ENCODE measurements around the gene MAML3.

MAML3 gene

DNA sequence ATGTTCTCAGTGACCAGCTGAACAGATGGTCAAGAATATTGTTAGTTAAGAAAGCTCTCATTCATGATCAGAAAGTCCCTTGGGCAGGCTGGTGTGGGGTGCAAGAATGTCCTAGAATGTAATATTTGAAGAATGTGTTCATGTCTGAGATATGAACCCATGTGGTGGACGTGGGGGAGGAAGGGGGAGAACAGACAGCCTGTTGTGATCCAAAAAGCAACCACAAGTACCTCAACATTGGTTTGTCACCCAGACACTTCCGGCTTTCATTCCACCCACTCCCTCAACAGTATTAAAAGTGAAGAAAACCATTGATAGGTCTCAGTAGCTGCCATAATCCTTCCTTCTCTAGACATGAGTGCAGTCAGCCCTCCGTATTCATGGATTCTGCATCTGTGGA is 82.2 kb downstream of the MAML3 start:
- peak; percentile 79 for DNase-seq (ENCODE audit: low read depth)

DNA sequence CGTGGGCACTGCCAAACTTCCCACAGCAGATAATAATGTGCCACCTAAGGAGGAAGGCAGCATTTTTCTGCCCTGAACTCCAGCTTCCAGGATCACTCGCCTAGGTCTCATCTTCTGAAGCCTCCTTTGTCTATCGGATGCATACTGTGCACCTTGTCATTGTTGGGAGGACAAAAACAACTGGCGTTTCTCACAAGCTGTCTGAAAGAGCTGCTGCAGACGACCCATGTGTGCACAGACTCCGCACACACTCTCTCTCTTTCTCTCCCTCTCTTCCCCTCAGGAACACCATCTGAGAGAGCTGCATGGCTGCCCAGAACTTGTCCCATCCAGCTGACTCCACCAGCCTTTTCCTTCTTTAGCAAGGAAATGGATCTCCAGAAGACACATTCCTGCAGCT is 83.0 kb downstream of the MAML3 start:
- DNase-seq (ENCODE audit: low read depth), result no peak

DNA sequence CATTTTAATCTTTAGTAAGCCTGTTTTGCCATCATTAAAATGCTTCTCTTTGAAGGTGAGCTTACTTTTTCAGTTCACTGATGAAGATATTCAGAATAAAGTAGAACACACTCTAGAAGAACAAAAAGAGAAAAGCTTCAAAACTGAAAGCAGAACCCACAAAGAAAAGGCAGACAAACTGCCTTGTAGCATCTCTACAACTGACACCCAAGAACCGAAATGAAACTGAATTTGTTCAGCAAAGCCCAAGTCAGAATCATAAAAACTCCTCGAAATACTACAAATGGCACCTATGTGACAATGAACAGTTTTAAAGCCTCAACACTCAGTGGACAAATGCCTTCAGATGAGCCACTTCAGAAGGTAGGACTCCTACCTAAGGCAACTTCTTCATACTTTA is 83.6 kb downstream of the MAML3 start:
- DNase-seq (ENCODE audit: low read depth), result no peak

DNA sequence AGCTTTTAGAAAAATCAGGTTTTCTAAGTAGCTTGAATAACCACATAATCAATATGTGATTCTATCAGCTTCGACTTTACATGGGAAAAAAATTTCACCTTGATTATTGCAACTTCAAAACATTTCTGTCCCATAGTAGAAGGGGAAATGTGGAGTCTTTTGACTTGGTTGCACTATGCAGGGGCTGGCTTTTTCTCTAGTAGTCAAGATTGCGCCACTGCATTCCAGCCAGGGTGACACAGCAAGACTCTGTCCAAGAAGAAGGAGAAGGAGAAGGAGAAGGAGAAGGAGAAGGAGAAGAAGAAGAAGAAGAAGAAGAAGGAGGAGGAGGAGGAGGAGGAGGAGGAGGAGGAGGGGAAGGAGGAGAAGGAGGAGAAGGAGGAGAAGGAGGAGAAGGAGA is 84.9 kb downstream of the MAML3 start:
- DNase-seq (ENCODE audit: low read depth), result no peak

DNA sequence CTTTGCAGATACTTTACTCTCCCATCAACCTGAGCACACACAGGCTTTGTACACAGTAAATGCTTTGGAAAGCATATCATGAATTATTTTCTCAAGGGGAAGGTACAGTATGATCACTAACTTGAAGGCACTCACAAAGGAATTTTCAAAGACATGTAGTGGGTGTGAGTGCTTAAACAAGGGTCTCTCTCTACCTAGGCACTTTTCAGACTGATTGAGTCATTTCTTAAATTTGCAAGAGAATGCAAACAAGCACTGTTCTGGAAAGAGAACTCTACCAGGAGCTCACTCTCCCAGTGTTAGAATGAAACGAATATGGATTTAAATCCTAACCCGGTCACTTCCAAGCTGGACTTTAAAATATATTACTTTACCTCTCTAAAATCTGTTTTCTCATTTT is 85.7 kb downstream of the MAML3 start:
- DNase-seq (ENCODE audit: low read depth), result no peak

DNA sequence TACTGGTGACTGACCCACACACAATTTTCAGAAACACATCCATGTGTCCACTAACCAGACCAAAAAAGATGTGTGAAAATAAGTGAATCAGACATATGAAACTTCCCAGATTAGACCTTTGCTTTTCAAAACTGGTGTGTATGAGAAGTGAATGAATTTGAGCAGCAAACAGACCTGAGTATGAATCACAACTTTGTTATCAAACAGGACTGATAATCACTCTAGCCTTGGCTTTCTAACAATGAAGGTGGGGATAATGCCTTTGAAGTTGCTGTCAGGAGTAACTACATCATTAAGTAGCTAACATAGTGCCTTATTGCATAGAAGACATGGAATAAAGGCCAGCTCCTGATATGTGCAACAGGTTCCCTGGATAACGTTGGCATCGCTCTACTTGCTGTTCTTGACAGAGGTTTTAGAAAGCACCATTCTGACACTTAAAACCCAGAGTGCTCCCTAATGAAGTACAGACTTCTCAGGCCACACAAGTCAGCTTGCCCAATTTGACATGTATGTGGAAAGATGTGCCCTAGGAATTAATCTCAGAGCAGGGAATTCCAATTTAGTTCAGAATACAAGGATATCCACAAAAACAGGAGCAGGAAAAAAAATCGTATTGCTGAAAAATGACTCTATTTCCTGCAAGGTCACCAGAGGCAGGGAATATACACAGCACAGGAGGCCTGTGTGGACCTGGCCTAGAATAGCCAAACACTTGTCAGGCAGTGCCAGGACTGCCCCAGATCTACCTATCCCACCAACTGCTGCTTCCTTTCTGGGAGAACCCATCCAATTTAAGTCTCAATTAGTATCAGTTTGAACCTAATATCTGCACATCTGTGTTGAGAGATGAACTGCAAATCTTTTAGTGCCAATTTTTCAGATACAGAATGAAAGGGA is 87.7 kb downstream of the MAML3 start:
- DNase-seq (ENCODE audit: low read depth), result no peak

DNA sequence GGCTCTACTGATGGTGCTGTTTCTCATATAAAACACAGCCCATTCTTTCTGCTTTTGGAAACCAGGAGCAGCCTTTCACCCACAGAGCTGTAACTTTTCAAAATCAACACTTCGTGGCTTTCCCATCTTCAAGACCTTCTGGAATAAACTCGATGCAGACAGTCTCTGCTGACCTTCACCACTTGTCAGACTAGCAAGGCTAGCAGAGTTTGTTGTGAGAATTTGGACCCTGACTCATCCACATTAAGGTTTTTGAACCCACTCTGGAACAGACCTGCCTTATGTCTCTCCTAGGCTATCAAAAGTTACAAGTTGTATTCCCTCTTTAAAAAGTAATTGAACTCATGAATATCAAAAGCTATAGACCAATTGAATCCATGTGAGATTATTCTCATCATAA is 88.6 kb downstream of the MAML3 start:
- DNase-seq (ENCODE audit: low read depth), result no peak

DNA sequence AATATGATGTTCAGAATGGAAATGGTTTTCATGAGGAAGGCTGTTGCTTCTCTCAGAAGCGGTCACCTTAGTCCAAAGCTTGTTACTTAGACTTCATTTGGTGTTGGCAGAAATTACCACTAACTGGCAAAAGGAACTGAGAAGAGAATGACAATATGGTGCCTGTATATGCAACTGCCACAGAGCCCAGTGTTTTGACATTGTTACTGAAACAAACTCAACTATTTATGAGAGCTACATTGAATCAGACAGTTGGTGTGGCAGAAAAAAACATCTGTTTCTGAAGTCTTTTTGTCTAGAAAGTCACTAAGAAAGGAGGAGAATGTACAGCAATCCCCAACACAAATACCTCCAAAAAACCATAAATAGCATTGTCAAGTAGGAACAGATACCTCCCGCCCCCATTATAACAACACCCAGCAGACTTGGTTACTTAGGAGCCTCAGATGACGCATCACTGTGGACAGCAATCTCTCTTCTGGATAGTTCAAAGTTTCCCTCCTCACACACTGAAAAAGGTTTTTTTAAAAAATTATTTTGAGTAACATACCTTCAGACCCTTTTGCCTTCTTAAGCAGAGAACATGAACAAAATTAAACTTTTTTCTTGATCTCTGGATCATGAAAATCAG is 92.2 kb downstream of the MAML3 start:
- DNase-seq (ENCODE audit: low read depth), result no peak

DNA sequence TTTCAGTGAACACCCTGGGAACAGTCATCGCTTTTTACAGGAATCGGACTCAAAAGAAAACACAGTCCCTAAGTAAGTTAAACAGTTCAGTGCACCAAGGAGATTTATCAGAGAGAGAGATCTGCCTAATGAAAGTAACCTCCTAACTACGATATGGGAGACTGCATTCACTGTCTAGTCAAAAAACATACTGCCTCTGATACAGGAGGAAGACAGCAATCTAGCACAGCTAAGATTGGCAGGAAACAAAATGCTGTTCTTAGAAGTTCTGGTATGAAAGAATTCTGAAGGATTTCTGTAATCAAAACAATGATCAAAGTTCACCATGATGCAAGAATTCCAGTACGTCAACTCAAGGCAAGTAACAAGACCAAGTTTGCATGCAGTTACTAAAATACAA is 92.8 kb downstream of the MAML3 start:
- DNase-seq (ENCODE audit: low read depth), result no peak

DNA sequence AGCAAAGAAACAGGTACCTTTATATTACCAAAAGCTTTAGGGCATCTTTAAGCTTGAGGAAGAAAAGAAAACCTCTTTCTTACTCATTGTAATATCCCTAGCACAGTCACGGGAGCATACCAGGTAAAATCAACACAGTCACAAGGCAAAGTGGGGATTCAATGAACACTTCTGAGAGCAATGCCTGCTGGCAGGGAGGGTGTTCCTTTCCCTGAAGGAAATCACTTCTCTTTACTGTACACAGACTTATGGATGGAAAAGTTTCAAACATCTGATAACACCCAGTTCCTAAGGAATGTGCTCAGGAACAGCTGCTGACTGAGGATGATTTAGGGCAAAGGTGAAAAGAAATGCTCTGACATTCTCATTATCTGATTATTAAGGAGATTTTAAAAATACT is 94.8 kb downstream of the MAML3 start:
- no peak for DNase-seq (ENCODE audit: low read depth)

DNA sequence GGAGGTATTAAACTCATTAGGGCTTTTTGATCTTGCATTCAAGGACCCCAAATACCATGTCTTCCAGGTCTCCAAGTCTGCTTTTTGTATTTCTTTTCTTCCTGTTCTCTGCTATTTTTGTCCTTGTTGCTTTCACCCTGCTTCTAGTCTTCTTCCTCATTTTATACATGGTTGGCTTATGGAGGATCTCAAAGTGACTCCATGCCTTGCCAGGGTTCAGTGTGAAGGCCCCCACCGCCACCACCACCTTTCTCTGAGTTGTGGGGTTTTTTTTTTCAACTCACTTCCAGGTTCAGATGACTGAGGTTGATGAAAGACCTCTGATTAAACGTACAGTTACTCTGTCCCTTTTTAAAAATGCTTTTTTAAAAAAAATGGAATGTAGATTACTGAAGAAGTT is 96.3 kb downstream of the MAML3 start:
- DNase-seq (ENCODE audit: low read depth), result no peak

DNA sequence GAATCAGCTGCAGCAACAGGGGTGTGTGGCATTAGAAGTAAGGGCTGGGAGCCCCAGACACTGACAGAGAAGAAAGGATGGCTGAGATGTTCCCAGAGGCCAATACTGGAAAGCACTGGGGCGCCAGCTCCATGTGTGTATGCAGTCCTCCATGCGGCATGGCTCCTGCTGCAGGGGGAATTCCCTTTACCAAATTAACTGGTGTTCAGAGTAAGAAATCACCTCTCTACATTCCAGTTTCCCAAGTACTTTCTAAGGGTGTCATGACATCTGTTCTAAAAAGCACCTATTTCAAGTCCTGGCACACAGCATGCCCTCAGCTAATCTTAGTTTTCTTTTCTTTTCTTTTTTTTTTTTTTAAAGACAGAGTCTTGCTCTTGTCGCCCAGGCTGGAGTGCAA is 98.0 kb downstream of the MAML3 start:
- DNase-seq (ENCODE audit: low read depth), result no peak

DNA sequence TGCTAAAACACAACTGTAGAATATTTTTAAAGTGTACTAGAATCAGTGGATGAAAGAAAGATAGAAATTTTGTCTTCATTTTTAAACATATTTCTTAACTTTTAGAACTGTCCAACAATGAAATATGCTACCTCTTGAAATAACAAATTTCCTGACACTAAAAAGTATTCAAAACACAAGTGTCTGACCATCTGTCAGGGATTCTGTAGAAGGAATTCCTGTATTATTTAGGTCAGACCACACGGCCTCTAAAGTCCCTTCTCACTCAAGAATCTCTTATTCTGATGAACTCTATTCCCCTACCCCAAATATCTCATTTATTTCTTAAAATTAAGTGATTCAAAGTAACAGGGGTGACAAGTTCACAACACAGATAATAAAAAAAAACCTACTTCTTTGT is 99.1 kb downstream of the MAML3 start:
- DNase-seq (ENCODE audit: low read depth), result no peak

DNA sequence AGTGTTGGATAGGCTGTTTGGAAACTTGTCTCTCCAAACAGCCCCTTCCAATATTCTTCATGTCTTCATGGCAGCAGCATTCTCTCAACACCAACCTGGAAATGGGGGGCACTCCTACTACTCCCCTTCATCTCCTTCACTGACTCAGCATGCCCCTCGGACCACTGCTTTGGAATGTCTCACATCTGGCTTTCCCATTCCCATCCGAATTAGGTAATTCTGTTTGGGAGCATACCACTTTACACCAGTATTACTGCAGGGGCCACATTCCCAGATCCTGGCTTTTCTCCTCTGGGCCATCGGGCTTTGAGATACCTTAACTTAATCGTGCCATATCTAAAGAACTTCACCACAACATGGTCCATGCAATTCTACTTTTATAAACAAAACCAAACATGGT is 100.8 kb downstream of the MAML3 start:
- no peak for DNase-seq (ENCODE audit: low read depth)

DNA sequence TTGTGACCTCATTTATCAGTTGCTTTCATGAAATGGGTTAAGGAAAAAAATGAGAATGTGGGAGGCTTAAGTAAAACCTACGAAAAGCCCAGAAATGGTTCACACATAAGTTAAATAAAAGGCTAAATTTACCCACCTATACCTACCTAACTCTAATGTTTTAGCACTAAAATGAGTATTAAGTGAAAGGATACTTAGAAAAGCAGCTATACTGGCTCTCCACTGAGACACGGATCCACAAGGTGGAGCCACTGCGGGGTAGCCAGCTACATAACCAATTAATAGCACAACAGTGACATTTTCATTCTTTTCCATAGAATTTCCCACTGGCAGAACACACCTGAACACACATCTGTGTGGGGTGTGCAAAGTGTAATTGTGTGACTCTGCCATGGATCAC is 101.9 kb downstream of the MAML3 start:
- peak; percentile 17 for DNase-seq (ENCODE audit: low read depth)

DNA sequence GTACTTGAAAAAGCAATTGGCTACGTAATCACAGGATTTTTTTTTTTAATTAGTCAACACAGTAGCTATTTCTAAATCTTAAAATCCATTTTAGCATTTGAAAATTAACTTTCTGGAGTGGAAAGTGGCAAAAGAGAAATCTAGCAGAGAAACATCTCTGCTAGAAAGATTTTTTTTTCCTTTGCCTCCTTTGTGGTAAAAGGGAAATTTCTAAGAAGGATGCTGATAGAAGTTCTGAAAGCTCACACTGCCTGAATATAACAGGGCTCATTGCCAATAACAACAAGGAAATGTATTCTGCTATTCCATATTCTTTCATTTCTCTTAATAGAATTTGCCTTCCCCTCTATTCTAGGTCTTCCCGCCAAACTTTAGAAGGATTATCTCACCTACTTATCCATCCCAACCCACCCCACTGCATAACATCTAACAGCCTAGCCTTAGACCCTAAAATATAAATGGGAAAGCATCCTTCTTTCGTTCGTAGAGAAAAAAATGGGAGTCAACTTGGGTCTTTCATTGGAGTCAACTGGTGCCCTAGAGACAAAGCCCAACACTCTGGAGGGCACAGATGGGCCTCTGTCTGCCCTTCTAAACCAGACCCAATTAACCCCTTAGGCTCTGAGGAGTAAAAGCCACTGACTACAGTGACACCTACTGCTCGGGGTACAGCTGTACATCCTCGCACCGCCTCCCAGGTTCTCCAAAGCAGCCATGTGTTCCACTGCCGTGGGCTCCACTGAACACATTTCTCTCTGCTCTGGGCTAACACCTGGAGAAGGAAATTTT is 103.9 kb downstream of the MAML3 start:
- no peak for DNase-seq (ENCODE audit: low read depth)

DNA sequence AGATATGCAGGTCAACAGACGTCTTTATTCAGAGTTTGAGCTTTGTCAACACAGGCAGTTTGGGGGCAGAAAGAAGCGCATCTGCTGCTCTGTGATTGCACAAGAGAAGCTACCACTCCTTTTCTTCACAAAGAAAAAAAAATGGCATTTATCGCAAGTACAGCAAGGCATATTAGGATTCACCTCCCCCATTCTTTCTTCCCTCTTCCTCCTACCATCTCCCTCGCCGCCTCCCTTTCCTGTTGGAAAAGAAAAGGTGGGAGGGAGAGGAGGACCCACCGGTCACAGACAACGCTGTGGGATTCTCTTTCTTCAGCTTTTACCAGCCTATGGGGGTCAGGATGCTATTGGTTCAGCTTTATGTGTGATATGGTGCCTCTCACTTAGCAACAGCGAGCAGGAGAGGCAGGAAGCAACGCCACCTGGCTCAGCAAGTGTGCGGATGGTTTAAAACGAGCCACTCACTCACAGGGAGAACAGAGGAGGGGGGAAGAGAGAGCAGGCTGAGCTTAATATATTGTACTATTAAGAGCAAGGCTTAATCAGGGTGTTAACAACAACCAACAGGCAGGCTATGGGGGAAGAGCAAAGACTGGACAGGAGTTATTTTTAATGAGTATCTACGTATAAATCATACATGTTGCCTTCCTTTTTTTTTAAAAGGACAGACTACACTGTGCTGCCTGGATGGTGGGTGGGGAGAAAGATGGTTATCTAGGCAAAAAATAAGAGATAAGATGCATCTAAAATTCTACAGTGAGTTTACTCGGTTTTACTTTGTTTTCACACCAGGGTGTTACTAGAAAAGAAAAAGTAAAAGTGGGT is 104.7 kb downstream of the MAML3 start:
- DNase-seq (ENCODE audit: low read depth), result no peak

DNA sequence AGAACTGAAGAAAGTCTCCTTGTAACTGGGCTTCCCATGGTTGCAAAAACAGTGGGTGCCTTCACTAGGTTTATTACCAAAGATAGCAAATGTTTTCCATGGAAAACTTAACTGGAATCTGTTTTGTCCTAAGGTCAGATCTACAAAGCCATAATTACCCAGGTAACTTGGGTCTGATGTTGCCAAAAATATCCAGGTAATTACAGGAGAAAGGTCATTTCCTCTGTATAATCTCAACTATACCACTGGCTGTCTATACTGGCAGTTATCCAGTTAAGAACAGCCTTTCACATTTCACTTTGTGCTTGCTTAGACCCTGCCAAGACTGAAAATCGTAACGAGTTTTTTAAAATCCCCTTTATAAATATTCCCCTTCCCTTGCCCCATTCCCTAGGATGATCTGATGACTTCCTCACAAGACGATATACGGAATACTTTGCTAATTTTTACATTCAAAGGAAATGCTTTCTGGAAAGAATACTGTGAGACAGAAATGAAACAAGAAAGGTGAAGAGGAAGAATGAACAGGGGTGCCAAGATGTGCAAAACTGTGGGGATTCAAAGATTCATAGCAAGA is 105.5 kb downstream of the MAML3 start:
- no peak for DNase-seq (ENCODE audit: low read depth)

DNA sequence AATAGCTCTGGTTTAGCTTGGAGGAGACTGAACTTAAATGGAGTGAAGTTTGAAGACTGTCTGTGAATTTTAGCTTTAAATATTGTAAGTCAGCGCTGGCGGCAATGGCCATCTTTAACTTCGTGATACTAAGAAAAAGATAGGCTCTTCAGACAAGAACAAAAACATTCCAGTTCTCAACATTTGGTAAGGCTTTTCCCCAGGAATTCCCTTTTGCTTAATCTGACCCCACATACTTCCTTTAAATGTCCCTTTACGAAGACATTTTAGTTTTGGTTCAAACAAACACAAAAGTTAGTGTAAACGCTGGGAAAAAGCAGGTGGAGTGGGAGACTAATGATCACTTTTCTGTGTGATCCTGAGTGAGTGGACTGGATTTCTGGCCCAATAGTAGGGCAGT is 106.2 kb downstream of the MAML3 start:
- DNase-seq (ENCODE audit: low read depth), result no peak

DNA sequence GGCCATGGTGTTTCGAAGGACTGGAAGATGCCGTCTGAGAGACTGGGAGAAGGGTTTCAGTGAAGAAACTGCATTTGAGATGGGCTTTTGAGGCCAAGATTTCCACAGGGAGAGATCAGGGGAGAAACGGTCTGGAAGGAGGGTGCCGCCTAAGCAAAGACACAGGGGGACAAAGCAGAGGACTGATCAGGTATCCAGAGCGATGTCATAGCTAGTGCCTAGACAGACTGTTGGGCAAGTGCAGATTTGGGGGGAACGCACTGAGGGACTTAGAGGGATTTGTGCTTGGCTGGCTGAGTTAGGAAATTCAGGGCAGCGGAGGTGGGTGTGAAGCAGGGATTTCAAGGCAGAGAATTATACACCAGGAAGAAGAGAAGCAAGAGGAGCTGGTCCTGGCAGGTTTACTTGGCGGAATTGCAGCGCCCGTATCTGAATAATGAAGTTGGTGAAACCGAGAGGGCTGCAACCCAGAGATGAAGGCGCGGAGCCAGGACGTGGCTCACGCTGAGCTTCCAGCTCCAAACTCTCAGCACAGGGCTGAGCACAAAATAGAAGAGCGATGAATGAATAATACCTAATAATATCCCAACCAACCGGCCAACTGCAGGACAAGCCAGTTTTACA is 106.9 kb downstream of the MAML3 start:
- DNase-seq (ENCODE audit: low read depth), result no peak

DNA sequence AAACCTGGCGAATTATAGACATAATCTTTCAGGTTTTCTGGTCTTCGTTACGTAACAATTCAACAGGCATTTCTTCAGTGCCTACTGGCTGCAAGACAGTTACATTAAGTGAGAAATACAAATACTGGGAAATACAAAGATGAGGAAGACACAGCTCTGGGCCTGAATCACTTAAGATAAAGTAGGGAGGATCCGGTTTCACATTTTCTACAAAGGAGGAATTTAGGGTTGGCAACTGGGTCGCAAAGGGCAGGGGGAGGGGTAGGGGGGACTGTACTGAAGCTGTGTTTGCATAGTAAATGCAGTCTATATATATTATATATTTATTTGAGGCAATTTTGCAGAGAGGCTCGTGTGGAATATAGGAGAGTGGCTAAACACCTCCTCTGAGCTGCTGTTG is 107.4 kb downstream of the MAML3 start:
- DNase-seq (ENCODE audit: low read depth), result no peak

All from HS-27A (cell line).